Liver (tissue), 3 donors: ENCODE results near the gene AMPH.

Experiments used
- CTCF ChIP-seq: fragments of 150-350 bp; IDR thresholded peaks from 2 replicates; pipeline ENCODE4 v1.5.1; 2017; ENCODE audit warnings: improper control_type of control experiment, low read depth, low read length; ENCODE audit not compliant: missing input control
- GABPA ChIP-seq, 2 donors: IDR thresholded peaks in 1 of 2; conservative IDR thresholded peaks in 1 of 2; 2 replicates each; pipeline ENCODE4 v1.6.1; 2016; ENCODE audit warnings: antibody characterized with exemption in 2 of 2, mild to moderate bottlenecking in 1 of 2, moderate library complexity in 1 of 2
- HNF4G ChIP-seq: IDR thresholded peaks from 2 replicates; pipeline ENCODE4 v1.6.1; 2016; ENCODE audit warnings: antibody characterized with exemption
- JUND ChIP-seq, 2 donors: IDR thresholded peaks; 2 replicates each; pipeline ENCODE4 v1.6.1; 2016; ENCODE audit warnings: antibody characterized with exemption in 2 of 2
- MAX ChIP-seq: IDR thresholded peaks from 2 replicates; pipeline ENCODE4 v1.6.1; 2016; ENCODE audit warnings: antibody characterized with exemption
- RAD21 ChIP-seq, 2 donors: IDR thresholded peaks; 2 replicates each; pipeline ENCODE4 v1.6.1; 2016; ENCODE audit warnings: antibody characterized with exemption in 2 of 2, mild to moderate bottlenecking in 2 of 2
- RXRA ChIP-seq, 2 donors: IDR thresholded peaks; 2 replicates each; pipeline ENCODE4 v1.6.1; 2017 to 2018; ENCODE audit warnings: antibody characterized with exemption in 2 of 2, mild to moderate bottlenecking in 1 of 2
- YY1 ChIP-seq: IDR thresholded peaks from 2 replicates; pipeline ENCODE4 v1.6.1; 2016; ENCODE audit warnings: antibody characterized with exemption, mild to moderate bottlenecking
- TF ChIP-seq, protein P1 (sequence below): IDR thresholded peaks from 2 replicates; pipeline ENCODE4 v1.6.1; 2016; ENCODE audit warnings: antibody characterized with exemption
- donor health status: healthy.
- donor health status: healthy.

DNA sequence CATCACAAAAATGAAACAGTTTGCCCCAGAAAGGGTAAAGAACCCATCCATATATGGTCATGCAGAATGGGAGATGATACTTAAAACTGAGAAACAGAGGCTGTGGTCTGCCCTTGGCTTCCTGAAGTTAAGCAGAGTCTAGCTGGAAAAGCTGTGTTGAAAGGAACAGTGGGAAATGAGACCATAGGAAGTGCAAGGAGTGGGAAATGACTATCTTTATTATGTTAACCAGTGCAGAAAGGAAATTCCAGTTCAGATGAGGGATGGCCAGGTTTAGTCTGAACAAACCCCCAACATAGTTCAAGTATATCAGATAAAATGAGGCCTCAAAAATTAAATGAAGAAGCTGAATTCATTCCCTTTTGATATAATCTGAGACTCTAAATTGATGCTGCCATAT, 245.5 kb downstream of the AMPH start:
- TF ChIP-seq HNF4G (no peak), GABPA (IDR thresholded peaks at IDR 0.05 in 1 of 2, conservative IDR thresholded peaks at IDR 0.05 in 1 of 2) (no peak), CTCF (no peak), YY1 (no peak), RXRA (IDR thresholded peaks at IDR 0.05) (no peak), JUND (IDR thresholded peaks at IDR 0.05) (no peak), MAX (no peak), RAD21 (IDR thresholded peaks at IDR 0.05) (no peak)
- TF ChIP-seq, protein P1, sequence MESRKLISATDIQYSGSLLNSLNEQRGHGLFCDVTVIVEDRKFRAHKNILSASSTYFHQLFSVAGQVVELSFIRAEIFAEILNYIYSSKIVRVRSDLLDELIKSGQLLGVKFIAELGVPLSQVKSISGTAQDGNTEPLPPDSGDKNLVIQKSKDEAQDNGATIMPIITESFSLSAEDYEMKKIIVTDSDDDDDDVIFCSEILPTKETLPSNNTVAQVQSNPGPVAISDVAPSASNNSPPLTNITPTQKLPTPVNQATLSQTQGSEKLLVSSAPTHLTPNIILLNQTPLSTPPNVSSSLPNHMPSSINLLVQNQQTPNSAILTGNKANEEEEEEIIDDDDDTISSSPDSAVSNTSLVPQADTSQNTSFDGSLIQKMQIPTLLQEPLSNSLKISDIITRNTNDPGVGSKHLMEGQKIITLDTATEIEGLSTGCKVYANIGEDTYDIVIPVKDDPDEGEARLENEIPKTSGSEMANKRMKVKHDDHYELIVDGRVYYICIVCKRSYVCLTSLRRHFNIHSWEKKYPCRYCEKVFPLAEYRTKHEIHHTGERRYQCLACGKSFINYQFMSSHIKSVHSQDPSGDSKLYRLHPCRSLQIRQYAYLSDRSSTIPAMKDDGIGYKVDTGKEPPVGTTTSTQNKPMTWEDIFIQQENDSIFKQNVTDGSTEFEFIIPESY: no peak
